Measurements from ENCODE around the gene MTCH2. TPM values are rescaled to one million over a fixed set of nuclear protein-coding genes. Genes with fewer than 3 reads are reported as not detected.

Gene MTCH2
- total and polyA plus RNA-seq, 12 donors, result 22.0 to 176 (median 89.6) TPM

GRCh38 chr11:47589584-47589976 is 52.8 kb downstream of the MTCH2 start:
- Histone ChIP-seq H3K36me3 (replicated peaks in 1 of 2) (peaks cover 0 to 7% of the 10 kb centered on the region in 2 donors), H3K4me3 (peak overlapping the region in 1 of 4 donors; percentile 45), H3K27me3 (peaks cover 18% of the 10 kb centered on the region), H3K4me1 (replicated peaks in 1 of 2) (peaks cover 9 to 11% of the 10 kb centered on the region in 2 donors), H3K27ac (no peak overlapping the region), H3K9me3 (replicated peaks in 1 of 3) (no peaks in the 10 kb centered on the region)
- no peak for DNase-seq
- 32 to 86% (median 48%) methylated on average over 10 to 51 of the region's 51 CpGs for WGBS, 4 donors
- intact Hi-C loops (cut with DNase I), result no loop called here
- no peak for TF ChIP-seq CTCF (IDR thresholded peaks at IDR 0.05)
- no peak for TF ChIP-seq POLR2A (IDR thresholded peaks at IDR 0.05)

DNA sequence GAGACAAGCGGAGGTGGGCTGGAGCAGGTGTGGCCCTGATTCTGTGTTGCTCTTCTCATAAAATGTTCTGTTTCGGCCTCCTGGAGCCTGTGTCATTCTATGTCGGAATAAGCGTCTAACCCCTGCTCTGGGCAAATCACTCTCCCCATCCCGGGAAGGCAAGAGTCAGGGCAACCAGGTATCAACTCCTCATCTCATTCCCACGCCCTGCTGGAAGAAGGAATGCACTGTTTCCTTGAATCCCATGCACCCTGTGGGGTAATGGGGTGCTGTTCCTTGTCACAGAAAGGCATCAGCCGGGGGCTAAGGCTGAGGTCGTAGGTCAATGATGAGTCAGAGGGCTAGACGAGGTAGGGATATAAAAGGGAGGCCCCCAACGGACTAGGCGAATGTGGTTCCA is 53.2 kb downstream of the MTCH2 start:
- TF ChIP-seq CTCF (IDR thresholded peaks at IDR 0.05), result no peak
- no peak for TF ChIP-seq POLR2A (IDR thresholded peaks at IDR 0.05)
- H3K4me1 ChIP-seq (replicated peaks in 1 of 2), result peaks cover 5 to 7% of the 10 kb centered on the region in 2 donors
- intact Hi-C loops (cut with DNase I), result no loop called here
- no peak overlapping the region for H3K27ac ChIP-seq
- peaks cover 13% of the 10 kb centered on the region for H3K27me3 ChIP-seq
- DNase-seq, result no peak
- no peaks in the 10 kb centered on the region for H3K9me3 ChIP-seq (replicated peaks in 1 of 3)
- H3K4me3 ChIP-seq, result peak overlapping the region in 1 of 4 donors; percentile 45
- H3K36me3 ChIP-seq (replicated peaks in 1 of 2), result peaks cover 0 to 11% of the 10 kb centered on the region in 2 donors
- 68 to 93% (median 86%) methylated on average over 11 of the region's 11 CpGs for WGBS, 4 donors

DNA sequence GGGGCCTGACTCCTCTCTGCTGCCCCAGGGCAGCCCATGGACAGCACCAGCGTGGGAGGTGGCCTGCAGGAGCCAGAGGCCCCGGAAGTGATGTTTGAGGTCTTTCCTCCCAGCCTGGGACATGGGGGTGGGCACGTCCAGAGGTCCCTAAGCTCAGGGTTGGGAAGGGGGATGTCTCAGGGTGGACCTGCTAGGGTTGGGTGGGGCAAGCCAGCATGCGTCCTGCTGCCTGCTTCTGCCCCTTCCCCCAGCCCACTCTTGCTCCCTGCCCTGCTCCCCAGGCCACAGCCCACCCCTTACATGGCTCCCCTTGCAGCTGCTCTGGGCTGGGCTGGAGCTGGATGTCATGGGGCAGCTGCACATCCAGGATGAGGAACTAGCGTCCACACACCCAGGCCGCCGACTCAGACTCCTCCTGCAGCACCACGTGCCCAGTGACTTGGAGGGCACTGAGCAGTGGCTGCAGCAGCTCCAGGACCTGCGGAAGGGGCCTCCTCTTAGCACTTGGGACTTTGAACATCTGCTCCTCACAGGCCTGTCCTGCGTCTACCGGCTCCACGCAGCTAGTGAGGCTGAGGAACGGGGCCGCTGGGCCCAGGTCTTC is 54.5 kb downstream of the MTCH2 start:
- Histone ChIP-seq H3K9me3 (replicated peaks in 1 of 3) (no peaks in the 10 kb centered on the region), H3K27me3 (peaks cover 9% of the 10 kb centered on the region), H3K36me3 (replicated peaks in 1 of 2) (peaks cover 0 to 24% of the 10 kb centered on the region in 2 donors), H3K4me3 (no peak overlapping the region), H3K27ac (peak overlapping the region in 1 of 5 donors; percentile 58), H3K4me1 (replicated peaks in 1 of 2) (no peaks in the 10 kb centered on the region)
- TF ChIP-seq POLR2A (IDR thresholded peaks at IDR 0.05) (no peak), CTCF (IDR thresholded peaks at IDR 0.05) (no peak)
- peak in 5 of 7 donors; percentile 42 to 67 (median 52) for DNase-seq
- 53 to 80% (median 75%) methylated on average over 9 to 14 of the region's 14 CpGs for WGBS, 4 donors
- intact Hi-C loops (cut with DNase I), result no loop called here

DNA sequence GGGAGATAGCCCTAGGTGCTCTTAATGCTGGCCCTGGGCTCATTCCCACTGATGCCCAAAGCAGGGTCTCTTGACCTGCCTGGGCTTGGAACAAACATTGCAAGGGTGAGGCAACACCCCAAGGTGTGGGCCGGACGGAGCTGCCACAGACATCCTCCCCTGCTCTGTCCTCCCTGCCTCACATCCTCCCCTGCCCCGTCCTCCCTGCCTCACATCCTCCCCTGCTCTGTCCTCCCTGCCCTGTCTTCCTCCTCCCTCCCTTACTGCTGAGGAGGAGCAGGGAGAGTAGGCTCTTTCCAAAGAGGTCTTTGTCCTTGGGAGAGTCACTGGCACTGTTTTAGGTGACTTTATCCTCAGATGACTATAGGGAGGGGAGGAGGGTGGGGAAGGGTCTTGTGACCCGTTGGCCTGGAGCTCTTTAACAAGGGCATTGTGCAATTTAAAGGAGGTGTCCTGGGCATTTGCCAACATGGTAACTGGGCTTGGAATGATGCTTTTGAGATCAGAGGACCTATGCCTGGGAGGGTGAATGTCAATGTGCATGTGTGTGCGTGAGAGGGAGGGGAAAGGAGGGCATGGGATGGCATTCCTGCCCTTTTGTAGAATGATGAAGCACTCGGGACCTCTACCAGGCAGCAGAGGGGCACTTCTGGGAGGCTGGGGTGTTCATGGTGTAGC is 55.2 kb downstream of the MTCH2 start:
- no peaks in the 10 kb centered on the region for H3K9me3 ChIP-seq (replicated peaks in 1 of 3)
- H3K36me3 ChIP-seq (replicated peaks in 1 of 2), result peaks cover 0 to 31% of the 10 kb centered on the region in 2 donors
- intact Hi-C loops (cut with DNase I), result no loop called here
- no peak overlapping the region for H3K4me3 ChIP-seq
- peak in 4 of 7 donors; percentile 53 to 61 (median 56) for DNase-seq
- H3K4me1 ChIP-seq (replicated peaks in 1 of 2), result no peaks in the 10 kb centered on the region
- 51 to 71% (median 59%) methylated on average over 6 of the region's 6 CpGs for WGBS, 4 donors
- peaks cover 9% of the 10 kb centered on the region for H3K27me3 ChIP-seq
- TF ChIP-seq POLR2A (IDR thresholded peaks at IDR 0.05) (no peak), CTCF (IDR thresholded peaks at IDR 0.05) (no peak)
- H3K27ac ChIP-seq, result peak overlapping the region in 1 of 5 donors; percentile 58
